Endodermal cell (in vitro differentiated cells): ENCODE results near the gene UBE2QL1. TPM values are rescaled to one million over a fixed set of nuclear protein-coding genes. Genes with fewer than 3 reads are reported as not detected.
A peak's percentile ranks its signal among the peaks of the same experiment; 100 is the strongest.

ENCODE experiments used
- DNase-seq: peaks from one replicate; pipeline ENCODE4 v3.0.0-alpha.2; 2017
- H3K27ac ChIP-seq: 2 replicates; pipeline ENCODE4 v1.5.1; 2013; ENCODE audit warnings: mild to moderate bottlenecking, low read depth, low read length, moderate library complexity
- H3K27me3 ChIP-seq: 2 replicates; pipeline ENCODE4 v1.6.1; 2013; ENCODE audit warnings: mild to moderate bottlenecking, low read length, moderate library complexity; ENCODE audit not compliant: insufficient read depth, control insufficient read depth, poor library complexity, severe bottlenecking
- H3K36me3 ChIP-seq: 2 replicates; pipeline ENCODE4 v1.7.0; 2013; ENCODE audit warnings: mild to moderate bottlenecking, low read length, moderate library complexity; ENCODE audit not compliant: control insufficient read depth, insufficient read depth
- H3K4me1 ChIP-seq: one replicate; pipeline ENCODE4 v1.7.0; 2013; ENCODE audit warnings: low read length; ENCODE audit not compliant: control insufficient read depth, insufficient read depth
- H3K4me3 ChIP-seq: 2 replicates; pipeline ENCODE4 v1.5.1; 2013; ENCODE audit warnings: mild to moderate bottlenecking, low read length, moderate library complexity
- H3K9ac ChIP-seq: 2 replicates; pipeline ENCODE4 v1.6.1; 2013; ENCODE audit warnings: mild to moderate bottlenecking, low read length, moderate library complexity; ENCODE audit not compliant: poor library complexity, severe bottlenecking; ENCODE audit errors: extremely low read depth
- H3K9me3 ChIP-seq: 2 replicates; pipeline ENCODE4 v1.6.1; 2013; ENCODE audit warnings: mild to moderate bottlenecking, low read length, moderate library complexity; ENCODE audit not compliant: control insufficient read depth
- H3K27ac Mint-ChIP-seq: 2 replicates; pipeline ENCODE4 v1.8.0; 2020; ENCODE audit warnings: mixed read lengths
- H3K27me3 Mint-ChIP-seq: 2 replicates; pipeline ENCODE4 v1.8.0; 2021; ENCODE audit warnings: mild to moderate bottlenecking, mixed read lengths; ENCODE audit not compliant: insufficient read depth
- H3K36me3 Mint-ChIP-seq: 2 replicates; pipeline ENCODE4 v1.8.0; 2020; ENCODE audit warnings: low read depth, mixed read lengths
- H3K4me1 Mint-ChIP-seq: 2 replicates; pipeline ENCODE4 v1.8.0; 2020; ENCODE audit warnings: mixed read lengths
- H3K4me3 Mint-ChIP-seq: 2 replicates; pipeline ENCODE4 v1.8.0; 2020; ENCODE audit warnings: mild to moderate bottlenecking, moderate library complexity, mixed read lengths
- H3K9me3 Mint-ChIP-seq: 2 replicates; pipeline ENCODE4 v1.8.0; 2020; ENCODE audit warnings: mild to moderate bottlenecking, mixed read lengths
- CTCF ChIP-seq: fragments of 200-600 bp; sonication (generic); conservative IDR thresholded peaks from 2 replicates; pipeline ENCODE4 v1.5.0; 2021; ENCODE audit warnings: antibody characterized with exemption, mild to moderate bottlenecking
- WGBS, 2 experiments: methylation state at CpG; one replicate each; pipeline versions ENCODE4 v1.1.5 to v1.1.7; 2013; ENCODE audit warnings: missing lambda C conversion rate in 2 of 2, mixed read lengths in 1 of 2; ENCODE audit not compliant: insufficient coverage in 1 of 2, insufficient read length in 1 of 2; 5-methylcytosine and 5-hydroxymethylcytosine counted together
- total RNA-seq, 2 donors: library from RNA; stranded (reverse); fragmentation: NEBNext Ultra II Directional in 1 of 2; extraction: Animal tissue kit (Norgen Biotek cat#: 25700) in 1 of 2; gene quantifications; 2 replicates in 1 of 2; 3 replicates in 1 of 2; pipeline ENCODE4 v1.2.1, GENCODE V29; 2021

Gene UBE2QL1
- total RNA-seq, 2 donors from 2014 or later: 0.11 TPM; not detected in 1

- Histone ChIP-seq H3K27me3 (peaks cover 23% of the 10 kb centered on the region), H3K36me3 (no peaks in the 10 kb centered on the region), H3K27ac (no peak overlapping the region), H3K9me3 (no peaks in the 10 kb centered on the region), H3K4me1 (no peaks in the 10 kb centered on the region), H3K9ac (no peak overlapping the region), H3K4me3 (no peak overlapping the region)
- Mint-ChIP-seq H3K4me1 (no peaks in the 10 kb centered on the region), H3K9me3 (no peaks in the 10 kb centered on the region), H3K27ac (no peak overlapping the region), H3K27me3 (peaks cover 16% of the 10 kb centered on the region), H3K4me3 (no peak overlapping the region), H3K36me3 (no peaks in the 10 kb centered on the region)
- WGBS, 2 experiments: 79 to 87% methylated on average over 4 to 10 of the region's 10 CpGs
- TF ChIP-seq CTCF: no peak
- peak; percentile 32 for DNase-seq
Measured at GRCh38 chr5:6489643-6490185, 41.1 kb downstream of the UBE2QL1 start.

- no peaks in the 10 kb centered on the region for H3K9me3 Mint-ChIP-seq
- H3K9me3 ChIP-seq: no peaks in the 10 kb centered on the region
- no peak overlapping the region for H3K4me3 ChIP-seq
- H3K27me3 Mint-ChIP-seq: peaks cover 16% of the 10 kb centered on the region
- H3K36me3 Mint-ChIP-seq: no peaks in the 10 kb centered on the region
- H3K4me1 Mint-ChIP-seq: no peaks in the 10 kb centered on the region
- no peaks in the 10 kb centered on the region for H3K36me3 ChIP-seq
- H3K27me3 ChIP-seq: peaks cover 23% of the 10 kb centered on the region
- no peak for DNase-seq
- H3K9ac ChIP-seq: no peak overlapping the region
- H3K4me1 ChIP-seq: no peaks in the 10 kb centered on the region
- 80 to 93% methylated on average over 1 to 9 of the region's 9 CpGs for WGBS, 2 experiments
- H3K27ac Mint-ChIP-seq: no peak overlapping the region
- TF ChIP-seq CTCF: no peak
- no peak overlapping the region for H3K27ac ChIP-seq
- no peak overlapping the region for H3K4me3 Mint-ChIP-seq
Measured at GRCh38 chr5:6490246-6490645, 41.6 kb downstream of the UBE2QL1 start.

GRCh38 chr5:6490693-6491092 lies 42.0 kb downstream of the UBE2QL1 start:
- Histone ChIP-seq H3K9me3 (no peaks in the 10 kb centered on the region), H3K4me3 (no peak overlapping the region), H3K4me1 (no peaks in the 10 kb centered on the region), H3K27me3 (peaks cover 21% of the 10 kb centered on the region), H3K27ac (no peak overlapping the region), H3K36me3 (no peaks in the 10 kb centered on the region), H3K9ac (no peak overlapping the region)
- Mint-ChIP-seq H3K4me1 (no peaks in the 10 kb centered on the region), H3K4me3 (no peak overlapping the region), H3K27me3 (peaks cover 16% of the 10 kb centered on the region), H3K36me3 (no peaks in the 10 kb centered on the region), H3K9me3 (no peaks in the 10 kb centered on the region), H3K27ac (no peak overlapping the region)
- no peak for TF ChIP-seq CTCF
- 78% methylated on average over 3 of the region's 3 CpGs; no CpG with 5 or more reads in 1 of the 2 experiments for WGBS, 2 experiments
- DNase-seq: no peak
